GM12878 (cell line): Measurements from ENCODE around the gene ATL2. TPM values are rescaled to one million over a fixed set of nuclear protein-coding genes. Genes with fewer than 3 reads are reported as not detected.

Experiments used
- ATAC-seq: fragments of 200-7000 bp; cut with Tn5 transposase; 3 replicates; pipeline ENCODE4 v1.9.1; 2020; ENCODE audit warnings: mild to moderate bottlenecking, moderate library complexity
- Bru-seq: library from RNA; stranded (reverse); fragments of 400-500 nt; gene quantifications from one replicate; lab custom pipeline; 2021; lab: Mats Ljungman, UMichigan
- BruChase-seq, 2 experiments: library from RNA; stranded (reverse); fragments of 400-500 nt; gene quantifications; one replicate each; lab custom pipeline; 2021; lab: Mats Ljungman, UMichigan
- BruUV-seq: library from RNA; stranded (reverse); fragments of 400-500 nt; replicated peaks from 2 replicates; lab custom pipeline; 2021; lab: Mats Ljungman, UMichigan
- CTCF ChIA-PET: fragments of 300-600 bp; sonication (Branson Sonifier 250); formaldehyde crosslinking; extraction: SDS; loops from one replicate; lab custom pipeline; 2021; ENCODE audit warnings: inconsistent platforms; lab: Yijun Ruan, JAX
- POLR2A ChIA-PET: fragments of 350-600 bp; formaldehyde crosslinking; extraction: SDS; loops from one replicate; lab custom pipeline; 2021; ENCODE audit warnings: inconsistent platforms; lab: Charles Lee
- RAD21 ChIA-PET: fragments of 300-600 bp; sonication (Branson Sonifier 250); formaldehyde crosslinking; loops from one replicate; lab custom pipeline; 2023; ENCODE audit warnings: antibody characterized with exemption; ENCODE audit not compliant: unreplicated experiment; lab: Charles Lee
- SMC1A ChIA-PET: fragments of 300-600 bp; sonication (Branson Sonifier 250); formaldehyde crosslinking; loops from one replicate; lab custom pipeline; 2023; ENCODE audit not compliant: unreplicated experiment, uncharacterized antibody; lab: Charles Lee
- DNase-seq: peaks from one replicate; pipeline ENCODE4 v3.0.0-alpha.2; 2011; ENCODE audit warnings: low read depth, low spot score
- FAIRE-seq: peaks from 3 replicates; lab custom pipeline; 2011; peaks lifted over from hg19 to GRCh38; lab: Jason Lieb, UNC
- H2AFZ ChIP-seq: 2 replicates; pipeline ENCODE4 v1.6.0; 2011; ENCODE audit warnings: low read depth, low read length, control low read depth; ENCODE audit not compliant: control insufficient read depth
- H3K27ac ChIP-seq: 2 replicates; pipeline ENCODE4 v1.5.1; 2011; ENCODE audit warnings: control low read depth; ENCODE audit not compliant: control insufficient read depth, insufficient read depth
- H3K27me3 ChIP-seq, 2 experiments: replicated peaks in 1 of 2; 2 replicates each; pipeline versions ENCODE4 v1.6.0 to v1.6.1; 2011; ENCODE audit warnings: low read length in 1 of 2; ENCODE audit not compliant: control insufficient read depth in 2 of 2, insufficient read depth in 2 of 2
- H3K36me3 ChIP-seq, 2 experiments: 2 replicates each; pipeline ENCODE4 v1.5.1; 2011; ENCODE audit warnings: low read length in 1 of 2; ENCODE audit not compliant: control insufficient read depth in 2 of 2, insufficient read depth in 2 of 2
- H3K4me1 ChIP-seq: 2 replicates; pipeline ENCODE4 v1.6.1; 2011; ENCODE audit warnings: mild to moderate bottlenecking, low read length, moderate library complexity, mixed read lengths; ENCODE audit not compliant: control insufficient read depth, insufficient read depth
- H3K4me2 ChIP-seq: 2 replicates; pipeline ENCODE4 v1.6.0; 2011; ENCODE audit warnings: control low read depth; ENCODE audit not compliant: control insufficient read depth, insufficient read depth
- H3K4me3 ChIP-seq: fragments of 200-600 bp; sonication (generic); 2 replicates; pipeline ENCODE4 v1.5.1; 2016
- H3K79me2 ChIP-seq: 2 replicates; pipeline ENCODE4 v1.6.0; 2011; ENCODE audit warnings: low read length; ENCODE audit not compliant: control insufficient read depth, insufficient read depth
- H3K9ac ChIP-seq: 2 replicates; pipeline ENCODE4 v1.8.0; 2011; ENCODE audit warnings: low read length, control low read depth, mixed read lengths; ENCODE audit not compliant: control insufficient read depth, insufficient read depth
- H3K9me3 ChIP-seq: replicated peaks from 3 replicates; pipeline ENCODE4 v1.5.1; 2011; ENCODE audit warnings: mild to moderate bottlenecking, low read length; ENCODE audit not compliant: control insufficient read depth, insufficient read depth
- H4K20me1 ChIP-seq: 2 replicates; pipeline ENCODE4 v1.6.0; 2011; ENCODE audit not compliant: control insufficient read depth, insufficient read depth
- BHLHE40 ChIP-seq, 2 experiments: fragments of 450-650 bp in 1 of 2; IDR thresholded peaks; 2 replicates each; pipeline ENCODE4 v1.6.1; 2011 to 2017; ENCODE audit warnings: low read depth in 2 of 2, borderline replicate concordance in 1 of 2, improper control_type of control experiment in 1 of 2, low read length in 1 of 2, mild to moderate bottlenecking in 1 of 2
- CREB1 ChIP-seq: IDR thresholded peaks from 2 replicates; pipeline ENCODE4 v1.6.1; 2012; ENCODE audit warnings: low read depth, mild to moderate bottlenecking, inconsistent platforms
- HCFC1 ChIP-seq: fragments of 150-350 bp; IDR thresholded peaks from 2 replicates; pipeline ENCODE4 v1.6.1; 2014; ENCODE audit warnings: low read length
- NBN ChIP-seq: fragments of 450-650 bp; IDR thresholded peaks from 2 replicates; pipeline ENCODE4 v1.6.1; 2016
- POLR2AphosphoS2 ChIP-seq: IDR thresholded peaks from 2 replicates; pipeline ENCODE4 v1.6.1; 2011; ENCODE audit warnings: low read depth, mild to moderate bottlenecking, low read length, improper control_type of control experiment, moderate library complexity
- SIX5 ChIP-seq: IDR thresholded peaks from 2 replicates; pipeline ENCODE4 v1.6.1; 2011; ENCODE audit warnings: mild to moderate bottlenecking, low read depth, low read length, moderate library complexity; ENCODE audit not compliant: severe bottlenecking
- SMARCA5 ChIP-seq: fragments of 450-650 bp; IDR thresholded peaks from 2 replicates; pipeline ENCODE4 v1.6.1; 2017; ENCODE audit warnings: mild to moderate bottlenecking
- SPI1 ChIP-seq: IDR thresholded peaks from 2 replicates; pipeline ENCODE4 v1.6.1; 2011; ENCODE audit warnings: low read depth, mild to moderate bottlenecking, low read length, moderate library complexity, borderline replicate concordance; ENCODE audit not compliant: insufficient read depth
- SRF ChIP-seq, 2 experiments: IDR thresholded peaks; 2 replicates each; pipeline ENCODE4 v1.6.1; 2011; ENCODE audit warnings: low read depth in 2 of 2, low read length in 2 of 2, mild to moderate bottlenecking in 1 of 2, moderate library complexity in 1 of 2
- SUPT20H ChIP-seq: IDR thresholded peaks from 2 replicates; pipeline ENCODE4 v1.6.1; 2011; ENCODE audit warnings: low read depth, mild to moderate bottlenecking, low read length, moderate library complexity, borderline replicate concordance; ENCODE audit not compliant: control insufficient read depth
- YBX1 ChIP-seq: fragments of 450-650 bp; IDR thresholded peaks from 2 replicates; pipeline ENCODE4 v1.6.1; 2016; ENCODE audit warnings: antibody characterized with exemption
- ZZZ3 ChIP-seq: IDR thresholded peaks from 2 replicates; pipeline ENCODE4 v1.6.1; 2011; ENCODE audit warnings: low read depth; ENCODE audit not compliant: control insufficient read depth, insufficient read length
- WGBS: methylation state at CpG from one replicate; pipeline ENCODE4 v1.1.6; 2016; ENCODE audit warnings: low lambda C conversion rate; ENCODE audit not compliant: insufficient replicate concordance, insufficient coverage; ENCODE audit errors: missing lambda C conversion rate; 5-methylcytosine and 5-hydroxymethylcytosine counted together
- in situ Hi-C: fragments of 300-500 bp; cut with MboI; formaldehyde crosslinking; loops from 9 replicates; pipeline ENCODE4 v1.14.3; 2018; ENCODE audit warnings: mixed read lengths
- intact Hi-C: fragments of 100-400 bp; cut with micrococcal nuclease; formaldehyde crosslinking; loops from one replicate; pipeline ENCODE4 v1.14.2; 2022; ENCODE audit not compliant: unreplicated experiment
- long read RNA-seq, 2 experiments: library from polyadenylated mRNA; unstranded; transcript quantifications; one replicate each; pipeline ENCODE4 v2.0.0, GENCODE V29; 2019 to 2020
- polyA minus RNA-seq, 3 experiments: library from RNA; depleted of rRNA, polyadenylated mRNA; stranded (reverse); fragments of >200 nt; gene quantifications; 2 replicates each; pipeline ENCODE4 v1.2.3, GENCODE V29; 2011
- polyA plus RNA-seq, 11 experiments: library from polyadenylated mRNA; depleted of rRNA in 4 of 11; unstranded in 6 of 11; stranded (reverse) in 5 of 11; fragments of >200 nt; fragmentation: Nextera tagmentation in 4 of 11; fragmentation: Illumina TruSeq in 1 of 11; extraction: Ambion mirVana in 4 of 11; extraction: Trizol in 1 of 11; gene quantifications; 1 replicate in 1 of 11; 2 replicates in 10 of 11; pipeline versions ENCODE4 v1.2.1 to v1.2.3, GENCODE V29; 2011 to 2016; ENCODE audit warnings: inconsistent platforms in 2 of 11, missing spikeins in 2 of 11, low read depth in 1 of 11
- total RNA-seq, 4 experiments: library from RNA; depleted of rRNA in 3 of 4; stranded (reverse); fragments of >200 nt in 3 of 4; fragmentation: Illumina TruSeq in 1 of 4; extraction: Trizol in 1 of 4; gene quantifications; 2 replicates each; pipeline versions ENCODE4 v1.2.1 to v1.2.3, GENCODE V29; 2013 to 2021
- TF ChIP-seq, protein P1 (sequence below): IDR thresholded peaks from 2 replicates; pipeline ENCODE4 v1.6.1; 2011; ENCODE audit warnings: low read depth, low read length, improper control_type of control experiment, borderline replicate concordance

Gene ATL2
- total RNA-seq (2013; cell fraction: nucleolus; rRNA removed): 377 and 379 TPM in 2 replicates
- total RNA-seq (2014; rRNA removed): 49.6 and 60.7 TPM in 2 replicates
- total RNA-seq (2014; rRNA removed; fragmentation: Illumina TruSeq; extraction: Trizol): 44.7 and 51.5 TPM in 2 replicates
- total RNA-seq (2021): 44.4 and 48.2 TPM in 2 replicates
- 15.7 TPM for polyA plus RNA-seq (2011; ENCODE audit: low read depth)
- 49.6 and 68.7 TPM in 2 replicates for polyA plus RNA-seq (2011; rRNA removed)
- polyA plus RNA-seq (2011; cell fraction: cytosol; rRNA removed): 35.8 and 40.6 TPM in 2 replicates
- 71.5 and 131 TPM in 2 replicates for polyA plus RNA-seq (2011; cell fraction: nucleus; rRNA removed)
- 19.0 and 27.1 TPM in 2 replicates for polyA plus RNA-seq (2012)
- polyA plus RNA-seq (2014; fragmentation: Illumina TruSeq; extraction: Trizol): 43.3 and 53.6 TPM in 2 replicates
- 10 to 100 TPM in 1 of 2 experiments, 1 to 10 TPM in 1; 8.6 to 12.6 TPM for polyA plus RNA-seq (2014; fragmentation: Nextera tagmentation; extraction: Ambion mirVana)
- polyA plus RNA-seq (2014; rRNA removed): 40.2 and 40.7 TPM in 2 replicates
- 10 to 100 TPM; 33.2 to 34.5 TPM for polyA plus RNA-seq (2016; fragmentation: Nextera tagmentation; extraction: Ambion mirVana)
- 33.8 and 61.5 TPM in 2 replicates for polyA minus RNA-seq (2011; rRNA and poly(A)+ RNA removed)
- polyA minus RNA-seq (2011; cell fraction: cytosol; rRNA and poly(A)+ RNA removed): 16.3 and 19.1 TPM in 2 replicates
- polyA minus RNA-seq (2011; cell fraction: nucleus; rRNA and poly(A)+ RNA removed): 62.7 and 96.7 TPM in 2 replicates
- Bru-seq, nascent RNA: percentile 89 among the genes with signal in this experiment
- percentile 88 among the genes with signal in this experiment for BruChase-seq, experiment 1, labeled RNA remaining after a 6-hour chase
- BruChase-seq, experiment 2, labeled RNA remaining after a 2-hour chase: percentile 88 among the genes with signal in this experiment
- long read RNA-seq, experiment 1, transcript ATL2-201 (13 exons, 2,868 nt): major isoform, 5 of 8 reads
- long read RNA-seq, experiment 1, partial matches to known transcripts: 2 of 8 reads
- long read RNA-seq, experiment 1, other reads (novel, unspliced or antisense): 1 of 8 reads
- long read RNA-seq, experiment 2, transcript ATL2-201 (13 exons, 2,868 nt): major isoform, 67 of 87 reads
- long read RNA-seq, experiment 2, partial matches to known transcripts: 7 of 87 reads
- long read RNA-seq, experiment 2, other reads (novel, unspliced or antisense): 11 of 87 reads

DNA sequence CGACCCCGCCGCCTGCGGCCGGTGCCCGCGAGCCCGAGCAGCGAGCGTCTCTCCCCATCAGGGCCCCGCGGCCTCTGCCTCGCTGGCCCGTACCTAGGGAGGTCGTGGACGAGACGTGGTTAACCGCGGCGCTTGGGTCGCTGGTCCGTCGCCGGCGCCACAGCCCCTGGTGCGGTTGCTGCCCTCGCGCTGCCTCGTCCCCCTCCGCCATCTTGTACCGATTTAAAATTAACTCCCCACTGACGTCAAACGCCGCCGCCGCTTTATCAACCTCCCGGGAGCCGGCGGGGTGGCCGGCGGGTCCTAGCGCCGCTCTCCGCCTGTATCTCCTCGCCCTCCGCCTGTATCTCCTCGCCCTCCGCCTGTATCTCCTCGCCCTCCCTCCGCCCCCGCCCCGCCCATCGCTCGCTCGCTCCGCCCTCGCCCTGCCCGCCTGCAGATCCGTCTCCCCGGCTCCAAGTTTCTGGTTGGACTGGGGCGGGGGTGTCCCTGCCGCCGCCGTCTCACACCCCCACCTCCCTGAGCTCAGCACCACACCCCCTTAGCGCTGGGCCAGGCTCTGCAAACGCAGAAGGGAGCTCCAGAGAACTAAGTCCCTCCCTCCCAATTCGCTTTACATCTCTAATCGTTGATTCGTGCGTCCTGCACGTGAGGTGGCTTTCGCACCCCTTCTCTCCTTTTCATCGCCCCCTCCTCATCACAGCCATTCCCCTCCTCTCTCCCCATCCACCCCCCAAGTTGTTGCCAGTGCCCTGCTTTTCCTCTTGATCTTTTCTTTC, at the start of gene ATL2:
Gene ATL2 (minus strand): TSS at position 224 of the 779 bp plus-strand sequence. CDS start 13 bp downstream, at position 211.
- WGBS: 1% methylated on average over 45 of the region's 73 CpGs
- no peaks in the 10 kb centered on the region for H3K36me3 ChIP-seq
- SMC1A ChIA-PET: interaction anchor here (1.3 to 7.4 kb wide), 8 partner anchors 11 to 132 kb away, joined by 4 to 58 read pairs (median 22); no protein-coding TSS in a partner anchor
- H2AFZ ChIP-seq: peak within 1 kb of the TSS; percentile 92
- intact Hi-C loops (loop anchor here (2.0 to 10.0 kb wide), 5 partner anchors 60 to 368 kb away; no protein-coding TSS in a partner anchor), in situ Hi-C loops (no loop called here)
- H3K9me3 ChIP-seq: no peaks in the 10 kb centered on the region
- H3K79me2 ChIP-seq: peaks cover 48% of the 10 kb centered on the region
- POLR2A ChIA-PET: interaction anchor here (0.9 to 1.4 kb wide), 3 partner anchors 19 to 89 kb away, joined by 3 to 4 read pairs (median 3); no protein-coding TSS in a partner anchor
- FAIRE-seq (no peak), DNase-seq (peak; percentile 59), ATAC-seq (peak; percentile 86)
- H3K27me3 ChIP-seq: no peaks in the 10 kb centered on the region
- peak within 1 kb of the TSS; percentile 88 for H3K9ac ChIP-seq
- H3K4me1 ChIP-seq: no peaks in the 10 kb centered on the region
- H3K27ac ChIP-seq: peak within 1 kb of the TSS; percentile 92
- peak within 1 kb of the TSS; percentile 79 for H3K4me2 ChIP-seq
- RAD21 ChIA-PET: interaction anchor here (0.6 to 5.5 kb wide), 17 partner anchors 10 to 131 kb away, joined by 3 to 50 read pairs (median 4); no protein-coding TSS in a partner anchor
- CTCF ChIA-PET: interaction anchor here (0.7 to 6.2 kb wide), 16 partner anchors 11 to 233 kb away, joined by 3 to 66 read pairs (median 4); no protein-coding TSS in a partner anchor
- BruUV-seq: no TSS peak
- no peaks in the 10 kb centered on the region; the same call in 1 of the 2 replicates for H4K20me1 ChIP-seq
- H3K4me3 ChIP-seq: peak within 1 kb of the TSS; percentile 90
- TF ChIP-seq CREB1 (peak; percentile 96), YBX1 (no peak), SRF (IDR thresholded peaks at IDR 0.05; ENCODE audit: low read depth in 2 of 2, low read length in 2 of 2) (0 out of 4 replicates have a peak, but pooled peaks of 1 of the 2 experiments have one; percentile 32), SUPT20H (no peak), SPI1 (no peak), POLR2AphosphoS2 (no peak), SIX5 (no peak), SMARCA5 (no peak), HCFC1 (no peak), ZZZ3 (no peak), NBN (peak; percentile 97), BHLHE40 (IDR thresholded peaks at IDR 0.05; ENCODE audit: borderline replicate concordance in 1 of 2, low read depth in 2 of 2, low read length in 1 of 2) (peak; percentile 96 to 98)
- TF ChIP-seq, protein P1, sequence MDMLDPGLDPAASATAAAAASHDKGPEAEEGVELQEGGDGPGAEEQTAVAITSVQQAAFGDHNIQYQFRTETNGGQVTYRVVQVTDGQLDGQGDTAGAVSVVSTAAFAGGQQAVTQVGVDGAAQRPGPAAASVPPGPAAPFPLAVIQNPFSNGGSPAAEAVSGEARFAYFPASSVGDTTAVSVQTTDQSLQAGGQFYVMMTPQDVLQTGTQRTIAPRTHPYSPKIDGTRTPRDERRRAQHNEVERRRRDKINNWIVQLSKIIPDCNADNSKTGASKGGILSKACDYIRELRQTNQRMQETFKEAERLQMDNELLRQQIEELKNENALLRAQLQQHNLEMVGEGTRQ: no peak; the same call in 1 of the 2 replicates
